B cell (primary cell): ENCODE data around the gene SIGLEC10.

Source experiments
- CTCF ChIP-seq: fragments of 200-600 bp; IDR thresholded peaks from one replicate; pipeline ENCODE4 v1.8.0; 2022; ENCODE audit warnings: antibody characterized with exemption, mild to moderate bottlenecking
- EZH2 ChIP-seq: IDR thresholded peaks from 2 replicates; pipeline ENCODE4 v1.6.1; 2012; ENCODE audit warnings: borderline replicate concordance, low read depth, mild to moderate bottlenecking, moderate library complexity, low read length; ENCODE audit not compliant: insufficient read depth, poor library complexity, severe bottlenecking

DNA sequence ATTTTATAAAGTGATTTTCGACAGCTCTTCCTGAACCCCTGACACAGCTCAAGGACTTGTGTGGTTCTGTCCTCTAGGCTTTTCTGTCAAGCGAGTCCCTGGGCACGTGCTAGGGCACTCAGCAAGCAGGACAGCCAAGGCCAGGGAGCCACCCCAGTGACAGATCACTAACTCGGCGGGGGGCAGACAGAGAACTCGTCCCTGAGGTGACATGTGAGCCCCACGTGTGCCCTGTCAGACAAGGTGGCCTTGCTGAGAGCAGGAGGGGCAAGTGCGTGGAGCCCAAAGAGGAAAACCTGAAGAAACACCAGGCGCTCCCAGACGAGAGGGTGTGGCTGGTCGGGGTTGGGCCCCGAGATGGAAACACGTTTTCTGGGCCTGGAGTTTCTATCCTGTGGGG lies 56.2 kb downstream of the SIGLEC10 start:
- TF ChIP-seq CTCF (no peak), EZH2 (no peak)
